ENCODE results near the gene KCNQ2. TPM values are rescaled to one million over a fixed set of nuclear protein-coding genes. Genes with fewer than 3 reads are reported as not detected.

KCNQ2 gene
- total RNA-seq, 1 donor from 2014 or later: 39.5 TPM

DNA sequence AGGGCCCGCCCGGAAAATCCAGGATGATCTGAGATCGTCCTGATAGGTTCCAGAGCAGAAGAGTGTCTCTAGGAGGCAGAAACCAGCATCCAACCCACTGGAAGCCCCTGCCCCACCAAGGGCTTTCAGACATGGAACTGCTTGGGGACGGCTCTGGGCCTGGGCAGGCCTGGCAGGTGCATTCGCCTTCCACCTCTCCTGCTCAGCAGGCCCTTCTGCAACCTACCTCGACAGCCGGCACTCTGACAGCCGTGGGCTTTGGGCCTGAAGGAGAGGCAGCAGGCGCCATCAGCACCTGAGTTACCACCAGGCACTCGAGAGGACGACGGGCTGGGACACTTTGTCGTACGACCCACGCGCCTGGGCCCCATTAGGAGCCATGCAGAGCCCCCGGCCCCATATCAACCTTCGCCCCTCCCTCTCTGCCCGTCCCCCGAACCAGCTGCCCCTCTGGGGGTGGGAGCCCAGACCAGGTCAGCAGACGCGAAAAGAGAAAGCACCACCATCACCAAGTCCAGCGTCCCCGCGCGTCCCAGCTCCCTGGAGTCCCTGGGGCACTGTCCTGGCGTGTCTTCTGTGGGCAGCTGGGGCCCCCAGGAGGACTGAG is 44.6 kb downstream of the KCNQ2 start:
- H3K27ac ChIP-seq: no peak overlapping the region
- no peaks in the 10 kb centered on the region for H4K20me1 ChIP-seq (ENCODE audit: low read depth)
- H3K4me1 ChIP-seq: no peaks in the 10 kb centered on the region
- no peaks in the 10 kb centered on the region for H3K9me3 ChIP-seq (ENCODE audit: low read depth)
- H3K36me3 Mint-ChIP-seq: peaks cover 18% of the 10 kb centered on the region
- H3K9me3 Mint-ChIP-seq: peaks cover 2% of the 10 kb centered on the region
- no peaks in the 10 kb centered on the region for H3K79me2 ChIP-seq (ENCODE audit: low read depth)
- no peak overlapping the region for H3K4me3 Mint-ChIP-seq
- no peak overlapping the region for H3K27ac Mint-ChIP-seq
- H3K9ac ChIP-seq: no peak overlapping the region
- peaks cover 2% of the 10 kb centered on the region for H3K27me3 Mint-ChIP-seq (ENCODE audit: insufficient read depth, low read depth)
- no peaks in the 10 kb centered on the region for H3K27me3 ChIP-seq
- no peak overlapping the region for H3K4me3 ChIP-seq
- no peak for DNase-seq (ENCODE audit: low spot score)
- H3F3A ChIP-seq (ENCODE audit: low read depth): peaks cover 11% of the 10 kb centered on the region
- no peak overlapping the region for H3K4me2 ChIP-seq
- TF ChIP-seq EZH2phosphoT487 (IDR thresholded peaks at IDR 0.05): no peak
- TF ChIP-seq EZH2 (IDR thresholded peaks at IDR 0.05): no peak
- no peak for TF ChIP-seq CTCF (IDR thresholded peaks at IDR 0.05)
- H3K4me1 Mint-ChIP-seq: peaks cover 3% of the 10 kb centered on the region
- H3K36me3 ChIP-seq: no peaks in the 10 kb centered on the region
- no peak overlapping the region for H2AFZ ChIP-seq (replicated peaks)

- Histone ChIP-seq H3K4me1 (no peaks in the 10 kb centered on the region), H4K20me1 (ENCODE audit: low read depth) (no peaks in the 10 kb centered on the region), H3K79me2 (ENCODE audit: low read depth) (no peaks in the 10 kb centered on the region), H3K4me2 (no peak overlapping the region), H3K9me3 (ENCODE audit: low read depth) (no peaks in the 10 kb centered on the region), H3K27ac (no peak overlapping the region), H3K9ac (no peak overlapping the region), H3K4me3 (no peak overlapping the region), H3F3A (ENCODE audit: low read depth) (peaks cover 5% of the 10 kb centered on the region), H3K27me3 (no peaks in the 10 kb centered on the region), H2AFZ (replicated peaks) (no peak overlapping the region), H3K36me3 (no peaks in the 10 kb centered on the region)
- Mint-ChIP-seq H3K27me3 (ENCODE audit: insufficient read depth, low read depth) (peaks cover 2% of the 10 kb centered on the region), H3K36me3 (peaks cover 18% of the 10 kb centered on the region), H3K4me1 (peaks cover 3% of the 10 kb centered on the region), H3K9me3 (peaks cover 2% of the 10 kb centered on the region), H3K4me3 (no peak overlapping the region), H3K27ac (no peak overlapping the region)
- DNase-seq (ENCODE audit: low spot score): no peak
- no peak for TF ChIP-seq EZH2 (IDR thresholded peaks at IDR 0.05)
- no peak for TF ChIP-seq EZH2phosphoT487 (IDR thresholded peaks at IDR 0.05)
- TF ChIP-seq CTCF (IDR thresholded peaks at IDR 0.05): no peak
Observed at GRCh38 chr20:63427206-63427605, 45.2 kb downstream of the KCNQ2 start.

DNA sequence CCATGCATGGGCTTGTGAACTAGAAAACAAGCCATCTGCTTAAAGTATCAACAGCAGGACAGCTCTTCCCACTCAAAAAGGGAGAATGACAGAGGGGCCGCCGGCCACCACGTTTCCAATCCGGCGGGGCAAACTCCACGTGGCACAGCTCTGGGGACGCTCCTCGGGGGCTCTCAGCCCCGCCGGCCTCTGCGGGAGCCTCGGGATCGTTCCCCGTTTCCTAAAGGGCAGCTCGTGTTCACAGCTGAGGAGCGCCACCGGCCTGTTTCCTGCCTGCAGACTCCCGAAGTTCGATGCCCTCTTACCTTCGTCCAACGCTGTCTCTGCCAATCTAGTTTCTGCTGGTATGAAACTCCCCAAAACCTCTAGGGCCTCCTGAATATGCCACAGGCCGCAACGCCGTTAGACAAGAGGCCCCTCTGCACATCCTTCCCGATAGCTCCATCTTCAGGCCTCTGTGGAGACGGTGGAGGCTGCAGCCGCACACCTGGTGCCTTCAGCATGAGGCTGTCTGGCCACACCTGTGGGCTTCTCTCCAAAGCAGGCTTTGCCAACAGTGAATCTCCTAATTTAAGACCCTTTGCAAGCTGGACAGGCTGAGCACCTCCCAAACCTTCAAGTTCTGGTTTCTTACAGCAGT is 46.5 kb downstream of the KCNQ2 start:
- Mint-ChIP-seq H3K4me3 (no peak overlapping the region), H3K27me3 (ENCODE audit: insufficient read depth, low read depth) (peaks cover 2% of the 10 kb centered on the region), H3K27ac (no peak overlapping the region), H3K36me3 (peaks cover 18% of the 10 kb centered on the region), H3K9me3 (peaks cover 2% of the 10 kb centered on the region), H3K4me1 (no peaks in the 10 kb centered on the region)
- Histone ChIP-seq H3K9me3 (ENCODE audit: low read depth) (no peaks in the 10 kb centered on the region), H3K27ac (no peak overlapping the region), H3F3A (ENCODE audit: low read depth) (no peaks in the 10 kb centered on the region), H2AFZ (replicated peaks) (no peak overlapping the region), H3K36me3 (no peaks in the 10 kb centered on the region), H3K27me3 (no peaks in the 10 kb centered on the region), H4K20me1 (ENCODE audit: low read depth) (no peaks in the 10 kb centered on the region), H3K4me2 (no peak overlapping the region), H3K4me3 (no peak overlapping the region), H3K9ac (no peak overlapping the region), H3K4me1 (no peaks in the 10 kb centered on the region), H3K79me2 (ENCODE audit: low read depth) (no peaks in the 10 kb centered on the region)
- DNase-seq (ENCODE audit: low spot score): no peak
- no peak for TF ChIP-seq EZH2 (IDR thresholded peaks at IDR 0.05)
- no peak for TF ChIP-seq CTCF (IDR thresholded peaks at IDR 0.05)
- TF ChIP-seq EZH2phosphoT487 (IDR thresholded peaks at IDR 0.05): no peak
